HG02885 (cell line): ENCODE data around the gene ZNF575.
A peak's percentile ranks its signal among the peaks of the same experiment; 100 is the strongest.

Source experiments
- ATAC-seq: cut with Tn5 transposase; IDR thresholded peaks from one replicate; pipeline ENCODE4 v1.9.1; 2021; ENCODE audit warnings: mild to moderate bottlenecking; ENCODE audit not compliant: unreplicated experiment, poor library complexity

The ZNF575 gene

GRCh38 chr19:43569657-43570056 lies 36.7 kb downstream of the ZNF575 start:
- ATAC-seq, result no peak

GRCh38 chr19:43570174-43570791 lies 37.3 kb downstream of the ZNF575 start:
- ATAC-seq, result no peak

DNA sequence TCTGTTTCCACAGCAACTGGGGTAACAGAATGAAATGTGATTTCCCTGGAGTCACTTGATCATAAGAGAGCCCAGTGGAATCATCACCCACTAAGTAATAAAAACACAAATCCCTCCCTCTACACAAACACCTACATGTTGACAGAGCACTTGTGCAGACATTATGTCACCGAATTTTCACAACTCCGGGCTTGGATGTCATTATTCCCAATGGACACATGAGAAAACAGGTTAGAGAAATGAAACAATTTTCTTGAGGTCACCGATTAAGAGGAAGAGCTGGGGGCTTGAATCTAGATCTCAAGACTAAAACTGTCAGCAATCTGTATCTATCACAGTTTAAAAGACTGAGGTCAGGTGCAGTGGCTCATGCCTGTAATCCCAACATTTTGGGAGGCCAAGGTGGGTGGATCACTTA lies 39.2 kb downstream of the ZNF575 start:
- ATAC-seq, result no peak

DNA sequence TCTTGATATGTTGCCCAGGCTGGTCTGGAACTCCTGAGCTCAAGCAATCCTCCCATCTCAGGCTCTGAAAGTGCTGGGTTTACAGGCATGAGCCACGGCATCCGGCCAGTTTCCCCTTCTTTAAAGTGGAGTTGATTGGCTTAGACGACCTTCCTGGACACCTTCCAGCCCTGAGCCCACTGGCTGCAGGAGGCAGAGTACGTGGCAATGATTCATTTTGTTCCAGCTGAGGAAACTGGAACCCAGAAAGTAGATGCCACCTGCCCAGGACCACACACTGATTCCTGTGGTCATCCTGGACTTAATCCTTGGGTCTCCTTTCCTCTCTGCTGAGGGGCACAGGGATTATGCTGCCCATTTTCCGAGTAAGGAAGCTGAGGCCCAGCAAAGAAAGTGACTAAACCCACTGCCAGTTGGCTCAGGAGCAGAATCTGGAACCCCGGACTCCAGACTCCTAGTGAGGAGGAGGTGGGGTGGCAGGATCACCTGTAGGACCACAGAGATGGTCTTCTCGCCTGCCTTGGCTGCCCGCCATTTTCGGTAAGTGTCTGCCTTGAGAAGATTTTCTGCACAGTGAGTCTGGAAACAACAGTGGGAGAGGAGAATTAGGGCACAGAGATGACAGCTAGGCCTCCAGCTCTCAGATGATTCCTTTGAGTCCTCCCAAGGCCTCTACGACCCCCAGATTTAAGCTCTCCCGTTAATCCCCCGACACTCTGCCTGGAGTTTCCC lies 41.6 kb downstream of the ZNF575 start:
- ATAC-seq, result no peak

GRCh38 chr19:43575156-43575950 lies 42.4 kb downstream of the ZNF575 start, which contains the start of the genes PINLYP and XRCC1:
Gene PINLYP (plus strand): TSS chr19:43575801. CDS start chr19:43577192, 1,391 bp downstream.
Gene XRCC1 (minus strand): TSS chr19:43575527. CDS start chr19:43575458, 69 bp downstream.
- peak; percentile 97 for ATAC-seq

- no peak for ATAC-seq
Observed at GRCh38 chr19:43575955-43576878, 43.2 kb downstream of the ZNF575 start.

- no peak for ATAC-seq
Observed at GRCh38 chr19:43578787-43579186, 45.8 kb downstream of the ZNF575 start.

DNA sequence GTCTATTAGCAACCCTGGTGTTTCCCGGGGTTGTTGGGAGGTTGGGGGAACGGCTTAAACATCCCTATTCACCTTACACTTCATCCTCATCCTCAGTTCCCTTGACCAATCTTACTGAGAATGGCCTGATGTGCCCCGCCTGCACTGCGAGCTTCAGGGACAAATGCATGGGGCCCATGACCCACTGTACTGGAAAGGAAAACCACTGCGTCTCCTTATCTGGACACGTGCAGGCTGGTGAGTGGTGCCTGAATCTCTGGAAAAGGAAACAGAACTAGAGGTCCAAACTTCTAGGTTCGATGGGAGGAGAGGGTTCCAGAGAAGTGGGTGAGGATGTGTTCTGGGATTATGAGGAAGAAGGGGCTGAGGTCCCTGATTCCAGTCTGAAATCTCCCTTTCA lies 48.5 kb downstream of the ZNF575 start:
- ATAC-seq, result no peak

GRCh38 chr19:43582495-43582894 lies 49.5 kb downstream of the ZNF575 start:
- ATAC-seq, result no peak

- no peak for ATAC-seq
Observed at GRCh38 chr19:43584484-43584883, 51.5 kb downstream of the ZNF575 start.
